NT2/D1 (cell line): ENCODE results near the gene TSFM.

Source experiments
- SUZ12 ChIP-seq: IDR thresholded peaks from 2 replicates; pipeline ENCODE4 v1.6.1; 2011; ENCODE audit not compliant: insufficient read length, insufficient read depth; ENCODE audit errors: extremely low read depth
- YY1 ChIP-seq: IDR thresholded peaks from 2 replicates; pipeline ENCODE4 v1.6.1; 2011; ENCODE audit not compliant: insufficient read length, insufficient read depth

GRCh38 chr12:57753756-57754337 lies 28.7 kb upstream of the TSFM start:
- TF ChIP-seq YY1, result no peak
- no peak for TF ChIP-seq SUZ12
